ENCODE results near the gene PROM1. TPM values are rescaled to one million over a fixed set of nuclear protein-coding genes. Genes with fewer than 3 reads are reported as not detected.

Gene PROM1
- total RNA-seq, 1 experiment from 2014 or later = 65.1 TPM

DNA sequence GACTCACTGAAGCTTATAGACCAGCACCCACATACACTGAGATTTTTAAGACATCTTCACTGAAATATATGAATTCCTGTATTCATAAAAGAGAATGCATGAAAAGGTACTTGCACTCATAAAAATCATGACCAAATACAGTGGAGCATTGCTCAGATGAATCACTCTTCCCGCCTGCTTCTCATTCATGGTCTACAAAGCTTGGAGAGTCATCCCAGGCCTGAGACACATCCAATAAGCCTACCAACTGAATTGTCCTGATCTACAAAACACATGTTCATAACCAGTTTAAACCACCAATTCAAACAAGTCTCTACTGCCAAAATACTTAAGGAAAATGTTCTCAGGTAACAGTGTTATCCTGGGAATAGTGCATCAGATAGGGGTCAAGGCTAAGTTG is 38.1 kb downstream of the PROM1 start (continued):
- TF ChIP-seq, protein P1, sequence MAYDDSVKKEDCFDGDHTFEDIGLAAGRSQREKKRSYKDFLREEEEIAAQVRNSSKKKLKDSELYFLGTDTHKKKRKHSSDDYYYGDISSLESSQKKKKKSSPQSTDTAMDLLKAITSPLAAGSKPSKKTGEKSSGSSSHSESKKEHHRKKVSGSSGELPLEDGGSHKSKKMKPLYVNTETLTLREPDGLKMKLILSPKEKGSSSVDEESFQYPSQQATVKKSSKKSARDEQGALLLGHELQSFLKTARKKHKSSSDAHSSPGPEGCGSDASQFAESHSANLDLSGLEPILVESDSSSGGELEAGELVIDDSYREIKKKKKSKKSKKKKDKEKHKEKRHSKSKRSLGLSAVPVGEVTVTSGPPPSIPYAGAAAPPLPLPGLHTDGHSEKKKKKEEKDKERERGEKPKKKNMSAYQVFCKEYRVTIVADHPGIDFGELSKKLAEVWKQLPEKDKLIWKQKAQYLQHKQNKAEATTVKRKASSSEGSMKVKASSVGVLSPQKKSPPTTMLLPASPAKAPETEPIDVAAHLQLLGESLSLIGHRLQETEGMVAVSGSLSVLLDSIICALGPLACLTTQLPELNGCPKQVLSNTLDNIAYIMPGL (CRISPR knock-in tag; IDR thresholded peaks at IDR 0.05) = no peak
- TF ChIP-seq, protein P2, sequence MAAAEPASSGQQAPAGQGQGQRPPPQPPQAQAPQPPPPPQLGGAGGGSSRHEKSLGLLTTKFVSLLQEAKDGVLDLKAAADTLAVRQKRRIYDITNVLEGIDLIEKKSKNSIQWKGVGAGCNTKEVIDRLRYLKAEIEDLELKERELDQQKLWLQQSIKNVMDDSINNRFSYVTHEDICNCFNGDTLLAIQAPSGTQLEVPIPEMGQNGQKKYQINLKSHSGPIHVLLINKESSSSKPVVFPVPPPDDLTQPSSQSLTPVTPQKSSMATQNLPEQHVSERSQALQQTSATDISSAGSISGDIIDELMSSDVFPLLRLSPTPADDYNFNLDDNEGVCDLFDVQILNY (CRISPR knock-in tag; IDR thresholded peaks at IDR 0.05) = no peak

DNA sequence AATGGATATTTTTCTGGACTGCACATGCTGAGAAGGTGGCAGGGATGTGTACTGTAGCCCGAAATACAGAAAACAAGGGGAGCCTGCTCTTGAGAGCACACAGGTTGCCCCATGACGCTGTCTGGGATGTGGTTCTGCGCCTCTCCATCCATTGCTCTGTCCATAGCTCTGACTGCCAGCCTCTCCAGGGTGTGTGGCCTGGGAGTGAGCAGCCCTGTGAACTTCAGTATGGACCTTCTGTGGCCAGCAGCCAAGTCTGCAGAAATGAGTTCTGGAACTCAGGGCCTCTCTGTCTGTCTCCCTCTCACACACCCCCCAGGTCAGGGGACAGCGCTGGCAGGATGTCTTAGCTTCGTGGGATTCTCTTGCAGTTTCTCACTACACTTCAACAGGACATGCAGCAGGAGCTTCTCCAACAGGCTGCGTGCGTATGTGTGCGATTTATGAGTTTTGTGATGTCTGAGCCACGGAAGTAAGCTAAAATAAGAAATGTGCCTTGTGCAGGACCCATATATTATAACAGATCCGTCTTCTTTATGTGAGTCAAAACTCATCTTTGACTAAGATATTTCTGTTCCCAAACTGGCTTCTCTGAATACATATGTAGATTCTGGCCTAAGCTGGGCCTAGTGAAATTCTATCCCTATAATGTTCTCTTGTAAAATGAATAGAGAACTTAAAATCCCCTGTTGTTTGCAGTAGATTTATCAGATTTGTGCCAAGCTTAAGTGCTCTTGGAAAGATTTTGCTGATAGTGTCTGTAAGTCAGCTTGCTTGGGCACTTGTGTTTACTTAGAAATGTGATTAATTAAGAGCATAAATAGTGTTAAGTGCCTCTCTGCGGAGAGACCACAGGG is 40.0 kb downstream of the PROM1 start:
- DNase-seq (ENCODE audit: low spot score) (no peak), ATAC-seq (peak; percentile 17)
- Mint-ChIP-seq H3K9me3 (no peaks in the 10 kb centered on the region), H3K27me3 (ENCODE audit: low read depth) (no peaks in the 10 kb centered on the region), H3K4me1 (peaks cover 54% of the 10 kb centered on the region), H3K27ac (peak overlapping the region; percentile 44; the same call in 1 of the 2 replicates), H3K36me3 (no peaks in the 10 kb centered on the region), H3K4me3 (no peak overlapping the region)
- POLR2A ChIA-PET = no interaction called here
- TF ChIP-seq NR1H2 (CRISPR knock-in tag; IDR thresholded peaks at IDR 0.05) (no peak), ZNF232 (CRISPR knock-in tag; IDR thresholded peaks at IDR 0.05) (no peak), CBFB (CRISPR knock-in tag; IDR thresholded peaks at IDR 0.05; ENCODE audit: low read depth) (no peak), NFYB (CRISPR knock-in tag; conservative IDR thresholded peaks at IDR 0.05; ENCODE audit: low read depth) (no peak), EMX1 (CRISPR knock-in tag; IDR thresholded peaks at IDR 0.05) (no peak)
- TF ChIP-seq, protein P3, sequence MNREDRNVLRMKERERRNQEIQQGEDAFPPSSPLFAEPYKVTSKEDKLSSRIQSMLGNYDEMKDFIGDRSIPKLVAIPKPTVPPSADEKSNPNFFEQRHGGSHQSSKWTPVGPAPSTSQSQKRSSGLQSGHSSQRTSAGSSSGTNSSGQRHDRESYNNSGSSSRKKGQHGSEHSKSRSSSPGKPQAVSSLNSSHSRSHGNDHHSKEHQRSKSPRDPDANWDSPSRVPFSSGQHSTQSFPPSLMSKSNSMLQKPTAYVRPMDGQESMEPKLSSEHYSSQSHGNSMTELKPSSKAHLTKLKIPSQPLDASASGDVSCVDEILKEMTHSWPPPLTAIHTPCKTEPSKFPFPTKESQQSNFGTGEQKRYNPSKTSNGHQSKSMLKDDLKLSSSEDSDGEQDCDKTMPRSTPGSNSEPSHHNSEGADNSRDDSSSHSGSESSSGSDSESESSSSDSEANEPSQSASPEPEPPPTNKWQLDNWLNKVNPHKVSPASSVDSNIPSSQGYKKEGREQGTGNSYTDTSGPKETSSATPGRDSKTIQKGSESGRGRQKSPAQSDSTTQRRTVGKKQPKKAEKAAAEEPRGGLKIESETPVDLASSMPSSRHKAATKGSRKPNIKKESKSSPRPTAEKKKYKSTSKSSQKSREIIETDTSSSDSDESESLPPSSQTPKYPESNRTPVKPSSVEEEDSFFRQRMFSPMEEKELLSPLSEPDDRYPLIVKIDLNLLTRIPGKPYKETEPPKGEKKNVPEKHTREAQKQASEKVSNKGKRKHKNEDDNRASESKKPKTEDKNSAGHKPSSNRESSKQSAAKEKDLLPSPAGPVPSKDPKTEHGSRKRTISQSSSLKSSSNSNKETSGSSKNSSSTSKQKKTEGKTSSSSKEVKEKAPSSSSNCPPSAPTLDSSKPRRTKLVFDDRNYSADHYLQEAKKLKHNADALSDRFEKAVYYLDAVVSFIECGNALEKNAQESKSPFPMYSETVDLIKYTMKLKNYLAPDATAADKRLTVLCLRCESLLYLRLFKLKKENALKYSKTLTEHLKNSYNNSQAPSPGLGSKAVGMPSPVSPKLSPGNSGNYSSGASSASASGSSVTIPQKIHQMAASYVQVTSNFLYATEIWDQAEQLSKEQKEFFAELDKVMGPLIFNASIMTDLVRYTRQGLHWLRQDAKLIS (CRISPR knock-in tag; IDR thresholded peaks at IDR 0.05; ENCODE audit: borderline replicate concordance) = no peak
- TF ChIP-seq, protein P2 (CRISPR knock-in tag; IDR thresholded peaks at IDR 0.05) = no peak
- TF ChIP-seq, protein P4, sequence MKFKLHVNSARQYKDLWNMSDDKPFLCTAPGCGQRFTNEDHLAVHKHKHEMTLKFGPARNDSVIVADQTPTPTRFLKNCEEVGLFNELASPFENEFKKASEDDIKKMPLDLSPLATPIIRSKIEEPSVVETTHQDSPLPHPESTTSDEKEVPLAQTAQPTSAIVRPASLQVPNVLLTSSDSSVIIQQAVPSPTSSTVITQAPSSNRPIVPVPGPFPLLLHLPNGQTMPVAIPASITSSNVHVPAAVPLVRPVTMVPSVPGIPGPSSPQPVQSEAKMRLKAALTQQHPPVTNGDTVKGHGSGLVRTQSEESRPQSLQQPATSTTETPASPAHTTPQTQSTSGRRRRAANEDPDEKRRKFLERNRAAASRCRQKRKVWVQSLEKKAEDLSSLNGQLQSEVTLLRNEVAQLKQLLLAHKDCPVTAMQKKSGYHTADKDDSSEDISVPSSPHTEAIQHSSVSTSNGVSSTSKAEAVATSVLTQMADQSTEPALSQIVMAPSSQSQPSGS (CRISPR knock-in tag; IDR thresholded peaks at IDR 0.05; ENCODE audit: borderline replicate concordance, low read depth) = no peak
- TF ChIP-seq, protein P5, sequence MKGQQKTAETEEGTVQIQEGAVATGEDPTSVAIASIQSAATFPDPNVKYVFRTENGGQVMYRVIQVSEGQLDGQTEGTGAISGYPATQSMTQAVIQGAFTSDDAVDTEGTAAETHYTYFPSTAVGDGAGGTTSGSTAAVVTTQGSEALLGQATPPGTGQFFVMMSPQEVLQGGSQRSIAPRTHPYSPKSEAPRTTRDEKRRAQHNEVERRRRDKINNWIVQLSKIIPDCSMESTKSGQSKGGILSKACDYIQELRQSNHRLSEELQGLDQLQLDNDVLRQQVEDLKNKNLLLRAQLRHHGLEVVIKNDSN (CRISPR knock-in tag; IDR thresholded peaks at IDR 0.05) = no peak
- CTCF ChIA-PET = interaction anchor here (0.5 kb wide), 1 partner anchor 18 kb away, joined by 3 read pairs; no protein-coding TSS in a partner anchor

DNA sequence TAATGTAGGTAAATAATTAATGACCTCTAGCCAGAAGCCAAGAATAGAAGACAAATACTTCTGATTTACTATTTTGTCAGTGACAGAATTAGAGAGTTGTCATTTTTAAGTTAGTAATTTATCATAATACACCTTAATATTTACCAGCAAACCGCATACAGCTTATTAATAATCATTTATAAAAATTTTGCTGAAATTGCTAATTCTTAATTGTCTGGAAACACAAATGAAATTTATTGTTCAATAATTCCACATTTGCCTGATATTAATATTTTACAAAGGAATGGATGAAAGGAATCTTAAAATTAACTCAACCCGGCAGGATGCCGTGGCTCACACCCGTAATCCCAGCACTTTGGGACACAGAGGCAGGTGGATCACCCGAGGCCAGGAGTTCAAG is 44.7 kb downstream of the PROM1 start:
- CTCF ChIA-PET = no interaction called here
- H3K4me1 Mint-ChIP-seq = peaks cover 67% of the 10 kb centered on the region
- no peak overlapping the region for H3K27ac Mint-ChIP-seq
- no peak overlapping the region for H3K4me3 Mint-ChIP-seq
- ATAC-seq (no peak), DNase-seq (ENCODE audit: low spot score) (no peak)
- H3K9me3 Mint-ChIP-seq = no peaks in the 10 kb centered on the region
- no peaks in the 10 kb centered on the region; the same call in 1 of the 2 replicates for H3K36me3 Mint-ChIP-seq
- POLR2A ChIA-PET = no interaction called here
- H3K27me3 Mint-ChIP-seq (ENCODE audit: low read depth) = no peaks in the 10 kb centered on the region
- TF ChIP-seq ZNF317 (CRISPR knock-in tag; IDR thresholded peaks at IDR 0.05; ENCODE audit: borderline replicate concordance, low read depth) (no peak), ZNF416 (CRISPR knock-in tag; IDR thresholded peaks at IDR 0.05) (no peak), ETV6 (CRISPR knock-in tag; IDR thresholded peaks at IDR 0.05) (no peak), FOXJ3 (CRISPR knock-in tag; IDR thresholded peaks at IDR 0.05; ENCODE audit: borderline replicate concordance) (no peak), NFATC4 (CRISPR knock-in tag; IDR thresholded peaks at IDR 0.05) (no peak)
- TF ChIP-seq, protein P6, sequence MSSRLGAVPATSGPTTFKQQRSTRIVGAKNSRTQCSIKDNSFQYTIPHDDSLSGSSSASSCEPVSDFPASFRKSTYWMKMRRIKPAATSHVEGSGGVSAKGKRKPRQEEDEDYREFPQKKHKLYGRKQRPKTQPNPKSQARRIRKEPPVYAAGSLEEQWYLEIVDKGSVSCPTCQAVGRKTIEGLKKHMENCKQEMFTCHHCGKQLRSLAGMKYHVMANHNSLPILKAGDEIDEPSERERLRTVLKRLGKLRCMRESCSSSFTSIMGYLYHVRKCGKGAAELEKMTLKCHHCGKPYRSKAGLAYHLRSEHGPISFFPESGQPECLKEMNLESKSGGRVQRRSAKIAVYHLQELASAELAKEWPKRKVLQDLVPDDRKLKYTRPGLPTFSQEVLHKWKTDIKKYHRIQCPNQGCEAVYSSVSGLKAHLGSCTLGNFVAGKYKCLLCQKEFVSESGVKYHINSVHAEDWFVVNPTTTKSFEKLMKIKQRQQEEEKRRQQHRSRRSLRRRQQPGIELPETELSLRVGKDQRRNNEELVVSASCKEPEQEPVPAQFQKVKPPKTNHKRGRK (CRISPR knock-in tag; IDR thresholded peaks at IDR 0.05; ENCODE audit: borderline replicate concordance) = no peak
- TF ChIP-seq, protein P7, sequence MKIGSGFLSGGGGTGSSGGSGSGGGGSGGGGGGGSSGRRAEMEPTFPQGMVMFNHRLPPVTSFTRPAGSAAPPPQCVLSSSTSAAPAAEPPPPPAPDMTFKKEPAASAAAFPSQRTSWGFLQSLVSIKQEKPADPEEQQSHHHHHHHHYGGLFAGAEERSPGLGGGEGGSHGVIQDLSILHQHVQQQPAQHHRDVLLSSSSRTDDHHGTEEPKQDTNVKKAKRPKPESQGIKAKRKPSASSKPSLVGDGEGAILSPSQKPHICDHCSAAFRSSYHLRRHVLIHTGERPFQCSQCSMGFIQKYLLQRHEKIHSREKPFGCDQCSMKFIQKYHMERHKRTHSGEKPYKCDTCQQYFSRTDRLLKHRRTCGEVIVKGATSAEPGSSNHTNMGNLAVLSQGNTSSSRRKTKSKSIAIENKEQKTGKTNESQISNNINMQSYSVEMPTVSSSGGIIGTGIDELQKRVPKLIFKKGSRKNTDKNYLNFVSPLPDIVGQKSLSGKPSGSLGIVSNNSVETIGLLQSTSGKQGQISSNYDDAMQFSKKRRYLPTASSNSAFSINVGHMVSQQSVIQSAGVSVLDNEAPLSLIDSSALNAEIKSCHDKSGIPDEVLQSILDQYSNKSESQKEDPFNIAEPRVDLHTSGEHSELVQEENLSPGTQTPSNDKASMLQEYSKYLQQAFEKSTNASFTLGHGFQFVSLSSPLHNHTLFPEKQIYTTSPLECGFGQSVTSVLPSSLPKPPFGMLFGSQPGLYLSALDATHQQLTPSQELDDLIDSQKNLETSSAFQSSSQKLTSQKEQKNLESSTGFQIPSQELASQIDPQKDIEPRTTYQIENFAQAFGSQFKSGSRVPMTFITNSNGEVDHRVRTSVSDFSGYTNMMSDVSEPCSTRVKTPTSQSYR (CRISPR knock-in tag; IDR thresholded peaks at IDR 0.05) = no peak
